HG03045 (cell line): Measurements from ENCODE around the gene TMED9.
"Not testable (repeated sequence)": the region's sequence is repeated elsewhere in the genome, so short reads cannot be mapped to it uniquely, and the experiment has no call there.

Source experiments
- ATAC-seq: cut with Tn5 transposase; IDR thresholded peaks from one replicate; pipeline ENCODE4 v1.9.1; 2021; ENCODE audit warnings: mild to moderate bottlenecking, moderate library complexity; ENCODE audit not compliant: unreplicated experiment

The TMED9 gene

GRCh38 chr5:177605667-177606066, 13.7 kb downstream of the TMED9 start:
- ATAC-seq: no peak

GRCh38 chr5:177606071-177607051, 14.4 kb downstream of the TMED9 start:
- no peak for ATAC-seq

- ATAC-seq: no peak
Measured at GRCh38 chr5:177607115-177607451, 15.1 kb downstream of the TMED9 start.

GRCh38 chr5:177607452-177608192, 15.6 kb downstream of the TMED9 start:
- ATAC-seq: peak; percentile 48

DNA sequence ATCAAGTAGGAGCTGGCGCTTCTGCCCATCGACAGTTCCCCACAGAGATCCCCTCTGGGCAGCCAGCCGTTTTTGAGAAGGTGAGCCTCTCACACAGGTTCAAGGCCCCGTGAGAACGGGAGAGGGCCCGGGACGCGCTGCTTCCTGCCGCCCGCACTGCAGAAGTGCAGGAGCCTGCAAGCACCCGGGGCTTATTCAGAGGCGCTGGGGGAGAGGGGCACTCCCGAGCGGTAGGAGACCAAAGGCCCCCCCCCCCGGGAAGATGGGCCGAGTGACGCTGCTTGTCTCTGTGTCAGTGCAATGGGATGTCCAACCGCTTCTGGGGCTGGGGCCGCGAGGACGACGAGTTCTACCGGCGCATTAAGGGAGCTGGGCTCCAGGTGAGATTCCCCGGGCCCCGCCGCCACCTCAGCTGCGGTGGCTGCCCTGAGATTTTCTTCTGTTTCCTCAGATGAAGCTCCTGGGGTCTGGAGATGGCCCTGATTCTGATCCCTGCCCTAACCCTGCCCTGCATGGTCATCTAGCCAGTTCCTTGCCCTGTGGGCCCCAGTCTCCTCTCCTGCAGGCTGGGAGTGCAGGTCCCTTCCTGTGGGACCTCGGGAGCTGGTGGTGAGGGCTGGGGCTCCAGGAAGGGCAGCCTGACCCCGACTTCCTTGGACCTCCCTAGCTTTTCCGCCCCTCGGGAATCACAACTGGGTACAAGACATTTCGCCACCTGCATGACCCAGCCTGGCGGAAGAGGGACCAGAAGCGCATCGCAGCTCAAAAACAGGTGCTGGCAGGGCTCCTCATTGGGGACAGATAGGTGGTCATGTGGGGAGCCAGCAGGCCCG, 16.5 kb downstream of the TMED9 start:
- ATAC-seq: no peak

DNA sequence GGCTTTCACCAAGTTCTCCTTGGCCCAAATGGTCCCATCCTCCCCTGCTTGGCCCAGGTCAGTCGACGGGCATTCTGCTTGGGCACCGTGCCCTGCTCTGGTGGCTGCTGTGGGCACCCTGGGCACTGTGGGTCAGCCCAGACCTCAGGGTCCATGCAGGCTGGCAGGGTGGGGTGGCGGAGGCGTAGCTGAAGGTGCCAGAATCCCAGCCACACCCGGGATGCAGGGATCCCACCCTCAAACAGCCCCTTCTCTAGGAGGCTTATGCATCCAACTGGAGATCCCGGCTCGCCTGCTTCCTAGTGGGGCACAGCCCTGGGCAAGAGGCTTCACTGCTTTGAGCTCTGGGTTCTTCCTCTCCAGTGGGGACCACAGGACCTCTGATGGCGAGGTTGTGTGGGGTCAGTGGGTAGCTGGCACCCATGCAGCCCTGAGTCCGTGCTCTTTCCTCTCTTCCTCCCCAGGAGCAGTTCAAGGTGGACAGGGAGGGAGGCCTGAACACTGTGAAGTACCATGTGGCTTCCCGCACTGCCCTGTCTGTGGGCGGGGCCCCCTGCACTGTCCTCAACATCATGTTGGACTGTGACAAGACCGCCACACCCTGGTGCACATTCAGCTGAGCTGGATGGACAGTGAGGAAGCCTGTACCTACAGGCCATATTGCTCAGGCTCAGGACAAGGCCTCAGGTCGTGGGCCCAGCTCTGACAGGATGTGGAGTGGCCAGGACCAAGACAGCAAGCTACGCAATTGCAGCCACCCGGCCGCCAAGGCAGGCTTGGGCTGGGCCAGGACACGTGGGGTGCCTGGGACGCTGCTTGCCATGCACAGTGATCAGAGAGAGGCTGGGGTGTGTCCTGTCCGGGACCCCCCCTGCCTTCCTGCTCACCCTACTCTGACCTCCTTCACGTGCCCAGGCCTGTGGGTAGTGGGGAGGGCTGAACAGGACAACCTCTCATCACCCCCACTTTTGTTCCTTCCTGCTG, 17.4 kb downstream of the TMED9 start:
- ATAC-seq: no peak

DNA sequence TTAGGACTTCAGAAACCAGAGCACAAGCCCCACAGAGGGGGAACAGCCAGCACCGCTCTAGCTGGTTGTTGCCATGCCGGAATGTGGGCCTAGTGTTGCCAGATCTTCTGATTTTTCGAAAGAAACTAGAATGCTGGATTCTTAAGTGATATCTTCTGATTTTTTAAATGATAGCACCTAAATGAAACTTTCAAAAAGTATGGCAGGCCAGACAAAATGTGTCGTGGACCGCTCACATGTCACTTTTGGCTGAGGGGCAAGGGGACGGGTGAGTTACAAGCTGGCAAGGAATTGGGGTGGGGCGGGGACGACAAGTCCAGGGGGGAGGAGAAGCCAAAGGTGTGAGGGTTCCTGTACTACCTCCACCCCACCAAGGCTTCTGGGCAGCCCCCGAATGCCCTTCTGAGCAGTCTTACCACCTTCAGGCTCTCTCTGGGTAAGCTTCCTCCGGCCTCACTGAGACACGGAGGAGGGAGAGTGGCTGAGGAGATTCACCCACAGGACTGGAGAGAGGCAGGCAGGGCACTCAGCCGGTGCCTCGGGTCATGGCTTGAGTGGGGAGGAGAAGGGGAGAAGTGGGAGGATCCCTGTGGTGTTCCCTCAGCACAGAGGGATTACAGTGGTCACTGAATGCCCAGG, 18.2 kb downstream of the TMED9 start:
- no peak for ATAC-seq

GRCh38 chr5:177610770-177611445, 18.9 kb downstream of the TMED9 start:
- no peak for ATAC-seq

DNA sequence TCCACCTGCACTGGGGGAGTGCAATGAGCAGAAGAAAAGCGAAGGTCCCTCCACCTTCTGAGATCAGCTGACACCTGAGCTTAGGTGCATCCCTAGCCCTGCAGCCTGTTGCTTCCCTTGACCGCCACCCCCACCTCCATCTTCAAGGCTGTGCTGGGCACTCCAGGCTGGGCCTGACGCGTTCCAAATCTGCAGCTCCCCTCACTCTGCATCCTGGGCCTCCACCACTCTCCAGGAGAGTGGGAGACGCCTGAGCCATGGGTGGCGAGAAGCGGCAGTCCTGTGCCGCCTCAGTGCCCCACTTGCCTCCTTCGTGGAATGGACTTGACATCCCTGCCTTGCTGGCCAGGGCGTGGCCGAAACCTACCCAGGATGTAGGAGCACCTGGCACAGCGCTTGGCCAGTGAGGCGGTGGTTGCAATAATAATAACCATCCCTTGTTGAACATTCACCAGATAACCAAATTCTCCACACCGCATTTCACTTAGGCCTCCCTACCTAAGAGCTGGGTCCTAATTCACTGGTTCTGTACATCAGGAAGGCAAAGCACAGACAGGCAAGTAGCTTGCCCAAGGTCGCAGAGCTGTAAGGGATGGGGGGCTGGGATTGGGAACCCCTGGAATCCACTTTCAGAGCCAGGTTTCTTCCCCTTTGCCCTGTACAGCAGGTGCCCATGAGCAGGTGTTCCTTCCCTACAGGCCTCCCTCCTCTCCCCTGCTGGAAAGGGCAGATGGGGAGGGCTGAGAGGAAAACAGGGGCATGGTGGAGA, 19.6 kb downstream of the TMED9 start:
- no peak for ATAC-seq

- ATAC-seq: no peak
Measured at GRCh38 chr5:177612215-177612673, 20.2 kb downstream of the TMED9 start.

GRCh38 chr5:177620560-177620959, 28.6 kb downstream of the TMED9 start:
- ATAC-seq: no peak

- ATAC-seq: not testable (repeated sequence)
Measured at GRCh38 chr5:177624172-177624571, 32.2 kb downstream of the TMED9 start.

DNA sequence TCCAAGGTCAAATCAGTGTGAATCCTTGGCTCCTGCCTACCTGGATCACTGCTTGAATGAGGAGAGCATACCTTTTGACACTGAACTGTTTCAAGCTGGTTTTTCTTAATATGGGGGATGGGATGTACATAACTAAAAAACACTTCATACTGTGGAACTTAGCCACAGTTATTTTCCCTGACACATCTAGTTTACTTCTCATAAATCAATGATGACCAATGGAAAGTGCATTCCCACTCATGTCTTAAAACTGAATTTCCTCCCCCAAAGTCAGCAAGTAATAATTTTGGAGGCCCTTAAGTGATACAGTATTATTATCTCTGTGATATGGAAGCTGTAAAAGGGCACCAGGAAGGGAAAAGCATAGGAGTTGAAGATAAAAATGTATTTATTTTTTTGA, 38.2 kb downstream of the TMED9 start:
- ATAC-seq: not testable (repeated sequence)

GRCh38 chr5:177634912-177635311, 42.9 kb downstream of the TMED9 start:
- not testable (repeated sequence) for ATAC-seq

DNA sequence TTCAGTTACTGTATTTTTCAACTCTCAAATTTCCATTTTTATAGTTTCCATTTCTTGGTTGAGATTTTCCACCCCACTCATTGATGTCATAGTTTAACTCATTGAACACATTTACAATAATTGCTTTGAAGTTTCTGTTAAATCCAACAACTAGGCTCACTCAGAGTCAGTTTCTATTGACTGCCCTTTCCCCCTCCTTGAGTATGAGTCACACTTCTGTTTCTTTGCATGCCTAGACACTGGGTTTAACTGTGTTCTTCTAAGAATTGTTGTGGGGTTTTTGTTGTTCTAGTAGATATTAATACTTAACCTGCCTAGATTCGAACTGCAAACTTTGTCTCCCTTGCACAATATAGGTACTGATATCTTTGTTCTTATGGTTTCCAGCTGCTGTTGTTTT, 53.5 kb downstream of the TMED9 start:
- ATAC-seq: not testable (repeated sequence)
